Measurements from ENCODE around the gene BBOX1. TPM values are rescaled to one million over a fixed set of nuclear protein-coding genes. Genes with fewer than 3 reads are reported as not detected.

The BBOX1 gene
- total and polyA plus RNA-seq, 2 of the 8 experiments (the other 6 are each of a cell fraction or from before 2014, with no cell fraction given): not detected

DNA sequence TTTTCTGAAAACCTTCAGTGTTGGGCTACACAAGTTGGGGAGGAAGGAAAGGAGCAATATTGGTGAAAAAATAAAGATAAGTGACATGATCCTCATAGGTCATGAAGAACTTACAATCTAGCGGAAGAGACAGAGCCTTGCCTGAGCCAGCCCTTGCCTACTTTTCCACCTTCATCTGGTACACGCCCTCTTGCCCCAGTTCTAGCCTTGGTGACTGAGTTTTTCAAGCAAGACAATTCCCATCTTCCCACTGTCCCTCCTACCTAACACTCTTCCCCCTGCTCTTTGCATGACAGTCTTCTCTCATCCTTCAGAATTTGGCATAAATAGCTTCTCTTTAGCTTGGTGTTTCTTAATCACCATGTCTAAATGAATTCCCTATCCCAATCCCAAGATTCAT, 42.6 kb downstream of the BBOX1 start:
- Histone ChIP-seq H3K18ac (ENCODE audit: extremely low read depth, low read length) (no peak overlapping the region), H2AK5ac (ENCODE audit: low read depth, low read length) (no peak overlapping the region), H4K8ac (ENCODE audit: extremely low read depth, insufficient read depth, low read length) (no peak overlapping the region), H3K23me2 (ENCODE audit: low read depth, low read length) (no peaks in the 10 kb centered on the region), H3K14ac (ENCODE audit: insufficient read length) (no peak overlapping the region), H2BK20ac (ENCODE audit: low read length) (no peak overlapping the region), H2BK120ac (replicated peaks; ENCODE audit: low read depth, low read length) (no peak overlapping the region), H3K36me3 (ENCODE audit: control insufficient read depth in 2 of 4, insufficient read depth in 4 of 4, low read length in 3 of 4) (no peaks in the 10 kb centered on the region), H2BK15ac (ENCODE audit: low read length) (no peak overlapping the region), H3K27ac (ENCODE audit: low read depth, low read length) (no peak overlapping the region), H4K20me1 (replicated peaks in 1 of 2; ENCODE audit: control insufficient read depth in 1 of 2, insufficient read depth in 2 of 2, low read length in 2 of 2) (no peaks in the 10 kb centered on the region), H2BK12ac (ENCODE audit: low read depth, low read length) (no peak overlapping the region), H3K9ac (replicated peaks in 1 of 4; ENCODE audit: extremely low read depth in 1 of 4, low read depth in 3 of 4, low read length in 3 of 4) (no peak overlapping the region), H3K56ac (replicated peaks; ENCODE audit: insufficient read length, low read depth, low read length) (no peak overlapping the region), H4K5ac (ENCODE audit: insufficient read length, low read depth, low read length) (no peak overlapping the region), H3K27me3 (replicated peaks in 1 of 4; ENCODE audit: control insufficient read depth in 3 of 4, extremely low read depth in 1 of 4, insufficient read depth in 3 of 4, low read length in 3 of 4) (no peaks in the 10 kb centered on the region), H2AFZ (ENCODE audit: low read length) (no peak overlapping the region), H3K4me3 (ENCODE audit: extremely low read depth in 1 of 4, insufficient read depth in 2 of 4, low read depth in 3 of 4, low read length in 4 of 4) (no peak overlapping the region), H3K4me2 (ENCODE audit: insufficient read depth in 1 of 2, low read depth in 2 of 2, low read length in 2 of 2) (no peak overlapping the region), H3K4ac (replicated peaks; ENCODE audit: insufficient read length, low read depth, low read length) (no peak overlapping the region), H3K79me1 (ENCODE audit: low read depth, low read length) (no peaks in the 10 kb centered on the region), H2BK5ac (ENCODE audit: low read depth, low read length) (no peak overlapping the region), H3K23ac (ENCODE audit: insufficient read length) (no peak overlapping the region), H3K9me3 (ENCODE audit: insufficient read depth in 2 of 2, low read depth in 1 of 2, low read length in 1 of 2) (no peaks in the 10 kb centered on the region), H3K4me1 (replicated peaks in 1 of 4; ENCODE audit: control insufficient read depth in 3 of 4, insufficient read depth in 4 of 4, low read length in 3 of 4) (no peaks in the 10 kb centered on the region), H4K91ac (replicated peaks; ENCODE audit: insufficient read length, low read length) (no peak overlapping the region), H3K79me2 (ENCODE audit: control insufficient read depth in 1 of 2, insufficient read depth in 2 of 2, low read length in 2 of 2) (no peaks in the 10 kb centered on the region)
- FAIRE-seq: no peak
- 95% methylated on average over 2 of the region's 2 CpGs; no CpG with 5 or more reads in 1 of the 2 experiments for WGBS, 2 experiments (ENCODE audit: extremely low coverage in 1 of 2, insufficient coverage in 1 of 2, insufficient read length in 1 of 2, insufficient replicate concordance in 2 of 2, low coverage in 1 of 2, low lambda C conversion rate in 2 of 2, missing lambda C conversion rate in 1 of 2)
- ChIA-PET POLR2A (ENCODE audit: partially characterized antibody) (no interaction called here), CTCF (ENCODE audit: partially characterized antibody) (interaction anchor here (1.2 kb wide), 1 partner anchor 215 kb away, joined by 3 read pairs; no protein-coding TSS in a partner anchor)
- DNase-seq (ENCODE audit: low read depth in 1 of 2, low spot score in 2 of 2): no peak
- TF ChIP-seq EZH2 (IDR thresholded peaks at IDR 0.05; ENCODE audit: low read depth, low read length, severe bottlenecking): no peak
- TF ChIP-seq EGR1 (IDR thresholded peaks at IDR 0.05; ENCODE audit: borderline replicate concordance, low read depth, low read length): no peak
- TF ChIP-seq HDAC6 (IDR thresholded peaks at IDR 0.05; ENCODE audit: low read depth, low read length): no peak
- no peak for TF ChIP-seq HDAC2 (IDR thresholded peaks at IDR 0.05; ENCODE audit: borderline replicate concordance in 1 of 2, low read depth in 2 of 2, low read length in 2 of 2)

All from H1 (cell line).